ENCODE results near the gene CDH11. TPM values are rescaled to one million over a fixed set of nuclear protein-coding genes. Genes with fewer than 3 reads are reported as not detected.

The CDH11 gene
- polyA plus RNA-seq, 1 donor (not counting 4 experiments of a cell fraction or from before 2014, with no cell fraction given), result 36.8 TPM

GRCh38 chr16:65105171-65105570 lies 16.7 kb downstream of the CDH11 start:
- Histone ChIP-seq H3K9me1 (ENCODE audit: control insufficient read depth, extremely low read depth, insufficient read depth, low read length) (no peaks in the 10 kb centered on the region), H3K4me3 (ENCODE audit: control insufficient read depth in 2 of 3, extremely low read depth in 1 of 3, insufficient read depth in 2 of 3, low read depth in 1 of 3, low read length in 3 of 3) (no peak overlapping the region), H2AFZ (ENCODE audit: control insufficient read depth, low read length) (no peak overlapping the region), H3K27me3 (ENCODE audit: control insufficient read depth, extremely low read depth, insufficient read depth, low read length) (no peaks in the 10 kb centered on the region), H3K9me3 (ENCODE audit: control insufficient read depth, low read depth, low read length) (no peaks in the 10 kb centered on the region), H3K36me3 (ENCODE audit: control insufficient read depth in 2 of 2, extremely low read depth in 1 of 2, insufficient read depth in 2 of 2, low read length in 2 of 2) (no peaks in the 10 kb centered on the region), H3K4me2 (ENCODE audit: control insufficient read depth, extremely low read depth, insufficient read depth, low read depth, low read length) (no peak overlapping the region), H3K79me2 (ENCODE audit: control insufficient read depth, insufficient read depth, low read length) (peaks cover 65% of the 10 kb centered on the region), H3K27ac (ENCODE audit: control insufficient read depth, insufficient read depth, low read length) (no peak overlapping the region), H3K9ac (ENCODE audit: control insufficient read depth, extremely low read depth, insufficient read depth, low read length) (no peak overlapping the region), H3K4me1 (ENCODE audit: control insufficient read depth, extremely low read depth, insufficient read depth, low read length) (no peaks in the 10 kb centered on the region), H4K20me1 (ENCODE audit: control insufficient read depth, extremely low read depth, insufficient read depth, low read length) (peaks cover 2% of the 10 kb centered on the region)
- DNase-seq (ENCODE audit: low read depth, low spot score) (no peak), FAIRE-seq (no peak)
- dilution Hi-C loops (cut with MboI; ENCODE audit: extremely low pct_ligation_motif_present, low sequenced_read_pairs), result no loop called here
- TF ChIP-seq CTCF (optimal IDR thresholded peaks at IDR 0.05 in 1 of 3, IDR thresholded peaks at IDR 0.05 in 1 of 3, conservative IDR thresholded peaks at IDR 0.05 in 1 of 3; ENCODE audit: extremely low read depth in 1 of 3, insufficient read depth in 2 of 3, low read length in 3 of 3) (no peak), EZH2 (IDR thresholded peaks at IDR 0.05; ENCODE audit: low read length) (no peak)

- Histone ChIP-seq H3K9ac (ENCODE audit: control insufficient read depth, extremely low read depth, insufficient read depth, low read length) (no peak overlapping the region), H3K27ac (ENCODE audit: control insufficient read depth, insufficient read depth, low read length) (no peak overlapping the region), H3K4me2 (ENCODE audit: control insufficient read depth, extremely low read depth, insufficient read depth, low read depth, low read length) (no peak overlapping the region), H3K27me3 (ENCODE audit: control insufficient read depth, extremely low read depth, insufficient read depth, low read length) (no peaks in the 10 kb centered on the region), H3K9me3 (ENCODE audit: control insufficient read depth, low read depth, low read length) (no peaks in the 10 kb centered on the region), H3K9me1 (ENCODE audit: control insufficient read depth, extremely low read depth, insufficient read depth, low read length) (no peaks in the 10 kb centered on the region), H3K4me3 (ENCODE audit: control insufficient read depth in 2 of 3, extremely low read depth in 1 of 3, insufficient read depth in 2 of 3, low read depth in 1 of 3, low read length in 3 of 3) (no peak overlapping the region), H4K20me1 (ENCODE audit: control insufficient read depth, extremely low read depth, insufficient read depth, low read length) (peaks cover 2% of the 10 kb centered on the region), H3K4me1 (ENCODE audit: control insufficient read depth, extremely low read depth, insufficient read depth, low read length) (peaks cover 3% of the 10 kb centered on the region), H3K79me2 (ENCODE audit: control insufficient read depth, insufficient read depth, low read length) (peaks cover 62% of the 10 kb centered on the region), H3K36me3 (ENCODE audit: control insufficient read depth in 2 of 2, extremely low read depth in 1 of 2, insufficient read depth in 2 of 2, low read length in 2 of 2) (no peaks in the 10 kb centered on the region), H2AFZ (ENCODE audit: control insufficient read depth, low read length) (no peak overlapping the region)
- FAIRE-seq, result no peak
- dilution Hi-C loops (cut with MboI; ENCODE audit: extremely low pct_ligation_motif_present, low sequenced_read_pairs), result no loop called here
- DNase-seq (ENCODE audit: low read depth, low spot score), result no peak
- no peak for TF ChIP-seq CTCF (optimal IDR thresholded peaks at IDR 0.05 in 1 of 3, IDR thresholded peaks at IDR 0.05 in 1 of 3, conservative IDR thresholded peaks at IDR 0.05 in 1 of 3; ENCODE audit: extremely low read depth in 1 of 3, insufficient read depth in 2 of 3, low read length in 3 of 3)
- TF ChIP-seq EZH2 (IDR thresholded peaks at IDR 0.05; ENCODE audit: low read length), result no peak
These were observed 17.4 kb downstream of the CDH11 start for GRCh38 chr16:65104471-65104870.
